ENCODE measurements around the gene POLR3GL. TPM values are rescaled to one million over a fixed set of nuclear protein-coding genes. Genes with fewer than 3 reads are reported as not detected.
"Not testable (repeated sequence)": the region's sequence is repeated elsewhere in the genome, so short reads cannot be mapped to it uniquely, and the experiment has no call there.

Gene POLR3GL
- total and polyA plus RNA-seq, 10 of the 15 experiments (the other 5 are each of a cell fraction or from before 2014, with no cell fraction given) = 12.8 to 47.0 (median 26.6) TPM

DNA sequence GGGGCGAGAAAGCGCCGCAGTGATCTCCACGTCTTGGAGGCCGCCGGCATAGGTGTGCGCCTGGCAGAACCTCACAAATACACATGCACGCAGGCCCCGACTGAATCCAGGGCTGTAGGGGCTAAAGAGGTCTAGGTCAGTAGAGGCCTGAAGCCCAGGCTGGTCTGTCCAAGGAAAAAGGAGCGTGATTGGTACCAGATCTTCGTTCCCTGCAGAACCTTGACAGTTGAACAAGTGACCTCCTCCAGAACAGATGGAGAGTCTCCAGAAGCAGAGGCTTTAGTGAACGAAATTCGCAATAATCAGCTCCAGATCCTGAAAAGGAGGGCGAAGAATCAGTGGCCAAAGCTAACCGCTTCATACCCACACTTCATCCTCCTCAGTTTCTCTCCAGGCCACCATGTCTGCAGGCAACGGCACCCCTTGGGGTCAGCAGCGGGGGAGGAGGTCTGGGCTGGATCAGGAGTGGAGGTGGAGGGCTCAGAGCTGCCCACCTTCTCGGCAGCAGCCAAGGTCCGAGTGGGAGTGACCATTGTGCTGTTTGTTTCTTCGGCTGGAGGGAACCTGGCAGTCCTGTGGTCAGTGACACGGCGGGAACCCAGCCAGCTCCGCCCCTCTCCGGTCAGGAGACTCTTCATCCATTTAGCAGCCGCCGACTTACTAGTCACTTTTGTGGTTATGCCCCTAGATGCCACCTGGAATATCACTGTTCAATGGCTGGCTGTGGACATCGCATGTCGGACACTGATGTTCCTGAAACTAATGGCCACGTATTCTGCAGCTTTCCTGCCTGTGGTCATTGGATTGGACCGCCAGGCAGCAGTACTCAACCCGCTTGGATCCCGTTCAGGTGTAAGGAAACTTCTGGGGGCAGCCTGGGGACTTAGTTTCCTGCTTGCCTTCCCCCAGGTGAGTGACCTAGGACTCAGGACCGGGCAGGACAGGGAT lies 45.2 kb upstream of the POLR3GL start (continued):
- TF ChIP-seq, protein P1, sequence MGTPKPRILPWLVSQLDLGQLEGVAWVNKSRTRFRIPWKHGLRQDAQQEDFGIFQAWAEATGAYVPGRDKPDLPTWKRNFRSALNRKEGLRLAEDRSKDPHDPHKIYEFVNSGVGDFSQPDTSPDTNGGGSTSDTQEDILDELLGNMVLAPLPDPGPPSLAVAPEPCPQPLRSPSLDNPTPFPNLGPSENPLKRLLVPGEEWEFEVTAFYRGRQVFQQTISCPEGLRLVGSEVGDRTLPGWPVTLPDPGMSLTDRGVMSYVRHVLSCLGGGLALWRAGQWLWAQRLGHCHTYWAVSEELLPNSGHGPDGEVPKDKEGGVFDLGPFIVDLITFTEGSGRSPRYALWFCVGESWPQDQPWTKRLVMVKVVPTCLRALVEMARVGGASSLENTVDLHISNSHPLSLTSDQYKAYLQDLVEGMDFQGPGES (IDR thresholded peaks at IDR 0.05) = no peak
- no peak for TF ChIP-seq E4F1 (IDR thresholded peaks at IDR 0.05; ENCODE audit: borderline replicate concordance, partially characterized antibody)
- no peak for TF ChIP-seq JUND (IDR thresholded peaks at IDR 0.05; ENCODE audit: low read depth, low read length)
- TF ChIP-seq IKZF1 (conservative IDR thresholded peaks at IDR 0.05) = no peak
- TF ChIP-seq ELK1 (IDR thresholded peaks at IDR 0.05; ENCODE audit: low read depth, low read length) = no peak
- TF ChIP-seq SIX5 (IDR thresholded peaks at IDR 0.05; ENCODE audit: low read depth, low read length, severe bottlenecking) = no peak
- no peak for TF ChIP-seq RFX5 (IDR thresholded peaks at IDR 0.05; ENCODE audit: low read depth, low read length)
- no peak for TF ChIP-seq GATAD2B (conservative IDR thresholded peaks at IDR 0.05; ENCODE audit: low read depth)
- TF ChIP-seq SRF (IDR thresholded peaks at IDR 0.05; ENCODE audit: low read depth in 2 of 2, low read length in 2 of 2) = 0 out of 4 replicates have a peak, but pooled peaks of 1 of the 2 experiments have one; percentile 7

- Histone ChIP-seq H3K79me2 (ENCODE audit: control insufficient read depth, insufficient read depth, low read length) (peaks cover 12% of the 10 kb centered on the region), H3K4me1 (ENCODE audit: control insufficient read depth, insufficient read depth, low read length) (peaks cover 13% of the 10 kb centered on the region), H3K4me2 (ENCODE audit: control insufficient read depth, insufficient read depth) (peak overlapping the region; percentile 100), H3K4me3 (peak overlapping the region; percentile 97; the same call in 1 of the 2 replicates)
- H4K20me1 ChIP-seq (ENCODE audit: control insufficient read depth, insufficient read depth); SMC1A ChIA-PET (ENCODE audit: uncharacterized antibody, unreplicated experiment); POLR2A ChIA-PET; H3K9me3 ChIP-seq (replicated peaks; ENCODE audit: control insufficient read depth, insufficient read depth, low read length); H2AFZ ChIP-seq (ENCODE audit: control insufficient read depth, low read depth, low read length); in situ Hi-C loops (cut with MboI); ATAC-seq; BruUV-seq (replicated peaks); DNase-seq (ENCODE audit: low read depth, low spot score); H3K27me3 ChIP-seq (replicated peaks in 1 of 2; ENCODE audit: control insufficient read depth in 2 of 2, insufficient read depth in 2 of 2, low read length in 1 of 2); intact Hi-C loops (cut with micrococcal nuclease; ENCODE audit: unreplicated experiment); H3K9ac ChIP-seq (ENCODE audit: control insufficient read depth, insufficient read depth, low read length); H3K36me3 ChIP-seq (ENCODE audit: control insufficient read depth in 2 of 2, insufficient read depth in 2 of 2, low read length in 1 of 2); FAIRE-seq; H3K27ac ChIP-seq (ENCODE audit: control insufficient read depth, insufficient read depth): not testable (repeated sequence)
- 94% methylated on average over 3 of the region's 4 CpGs for whole genome bisulfite sequencing (ENCODE audit: insufficient coverage, insufficient replicate concordance, low lambda C conversion rate, missing lambda C conversion rate)
- ChIA-PET CTCF (interaction anchor here (0.6 kb wide), 1 partner anchor 38 kb away, joined by 3 read pairs; the partner anchor contains the start of gene LIX1L), RAD21 (ENCODE audit: unreplicated experiment) (interaction anchor here (1.1 kb wide), 1 partner anchor 44 kb away, joined by 3 read pairs; the partner anchor contains the start of genes ANKRD34A and POLR3GL)
Observed at GRCh38 chr1:145920297-145920696, 44.2 kb upstream of the POLR3GL start.

Data from GM12878 (cell line).